Measurements from ENCODE around the gene SLK. TPM values are rescaled to one million over a fixed set of nuclear protein-coding genes. Genes with fewer than 3 reads are reported as not detected.

The SLK gene
- total and polyA plus RNA-seq, 2 of the 13 experiments (the other 11 are each of a cell fraction or from before 2014, with no cell fraction given), result 3.4 to 22.8 TPM

DNA sequence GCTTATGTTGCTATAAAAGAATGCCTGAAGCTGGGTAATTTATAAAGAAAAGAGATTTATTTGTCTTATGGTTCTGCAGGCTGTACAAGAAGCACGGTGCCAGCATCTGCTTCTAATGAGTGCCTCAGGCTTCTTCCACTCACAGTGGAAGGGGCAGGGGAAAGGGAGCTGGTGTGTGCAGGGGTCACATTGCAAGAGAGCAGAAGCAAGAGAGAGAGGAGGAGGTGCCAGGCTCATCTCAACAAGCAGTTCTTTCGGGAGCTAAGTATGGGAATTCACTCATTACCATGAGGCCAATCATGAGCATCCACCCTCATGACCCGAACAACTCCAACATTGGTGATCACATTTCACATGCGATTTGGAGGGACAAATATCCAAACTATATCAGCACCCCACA is 17.2 kb upstream of the SLK start (continued):
- TF ChIP-seq ZNF788 (CRISPR knock-in tag; IDR thresholded peaks at IDR 0.05; ENCODE audit: borderline replicate concordance), result no peak
- no peak for TF ChIP-seq ZFP36L2 (CRISPR knock-in tag; IDR thresholded peaks at IDR 0.05)
- TF ChIP-seq NCOA2 (CRISPR knock-in tag; IDR thresholded peaks at IDR 0.05), result no peak
- no peak for TF ChIP-seq NPAS2 (CRISPR knock-in tag; IDR thresholded peaks at IDR 0.05; ENCODE audit: borderline replicate concordance)

DNA sequence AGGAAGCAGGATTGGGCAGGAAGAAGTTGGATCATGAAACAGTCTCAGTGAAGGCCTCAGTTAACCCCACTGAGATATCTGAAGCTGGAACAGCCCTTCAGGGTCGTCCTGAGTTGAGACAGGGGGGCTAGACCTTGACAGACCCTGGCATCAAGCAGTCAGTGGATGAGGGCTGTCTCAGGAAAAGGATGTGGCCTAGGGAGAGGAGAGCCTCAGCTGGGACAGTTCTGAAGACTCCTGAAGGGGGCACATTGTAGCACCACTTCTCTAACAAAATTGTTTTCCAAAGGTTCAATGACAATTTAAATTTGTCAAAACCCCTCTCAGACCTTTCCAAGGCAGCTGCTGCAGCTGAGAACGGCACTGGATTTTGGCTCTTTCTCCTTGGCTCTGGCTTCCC is 15.8 kb upstream of the SLK start:
- no peak overlapping the region for H2AFZ ChIP-seq (ENCODE audit: low read length)
- ChIA-PET CTCF (ENCODE audit: low intra/inter-chr PET ratio, low total read pairs) (no interaction called here), POLR2A (no interaction called here)
- no TSS peak for BruUV-seq (replicated peaks)
- FAIRE-seq (no peak), ATAC-seq (no peak), DNase-seq (ENCODE audit: low spot score) (no peak)
- intact Hi-C loops (cut with micrococcal nuclease; ENCODE audit: unreplicated experiment), result no loop called here
- no peak overlapping the region for H3K9ac ChIP-seq (ENCODE audit: insufficient read depth, low read depth, low read length)
- no peaks in the 10 kb centered on the region for H3K4me1 ChIP-seq (ENCODE audit: insufficient read depth, low read length)
- H3K9me3 ChIP-seq (ENCODE audit: low read length), result no peaks in the 10 kb centered on the region
- H3K4me2 ChIP-seq (ENCODE audit: low read depth, low read length), result no peak overlapping the region
- no peaks in the 10 kb centered on the region for H4K20me1 ChIP-seq (ENCODE audit: insufficient read depth, low read length)
- 42% methylated on average over 2 of the region's 2 CpGs for WGBS (ENCODE audit: low lambda C conversion rate)
- no peak overlapping the region for H3K4me3 ChIP-seq (replicated peaks in 1 of 3; ENCODE audit: insufficient read depth in 1 of 3, low read depth in 2 of 3, low read length in 3 of 3)
- H3K27ac ChIP-seq (ENCODE audit: extremely low read length, insufficient read depth, low read length), result no peak overlapping the region
- no peaks in the 10 kb centered on the region for H3K36me3 ChIP-seq (replicated peaks in 1 of 2; ENCODE audit: control insufficient read depth in 1 of 2, insufficient read depth in 2 of 2, low read length in 2 of 2)
- H3K27me3 ChIP-seq (ENCODE audit: control insufficient read depth in 1 of 2, insufficient read depth in 2 of 2, low read length in 2 of 2), result peaks cover 0 to 14% of the 10 kb centered on the region in 2 experiments; a peak in 1 of 5 replicates
- no peak for TF ChIP-seq ZNF605 (CRISPR knock-in tag; IDR thresholded peaks at IDR 0.05)
- TF ChIP-seq E2F2 (CRISPR knock-in tag; IDR thresholded peaks at IDR 0.05; ENCODE audit: borderline replicate concordance), result no peak
- no peak for TF ChIP-seq ZNF343 (CRISPR knock-in tag; IDR thresholded peaks at IDR 0.05)
- no peak for TF ChIP-seq RAD51 (IDR thresholded peaks at IDR 0.05; ENCODE audit: borderline replicate concordance)
- TF ChIP-seq CHCHD3 (CRISPR knock-in tag; IDR thresholded peaks at IDR 0.05), result no peak
- no peak for TF ChIP-seq ZNF850 (CRISPR knock-in tag; conservative IDR thresholded peaks at IDR 0.05)
- TF ChIP-seq ZNF773 (CRISPR knock-in tag; IDR thresholded peaks at IDR 0.05; ENCODE audit: borderline replicate concordance), result no peak
- TF ChIP-seq ZNF629 (CRISPR knock-in tag; conservative IDR thresholded peaks at IDR 0.05), result no peak
- TF ChIP-seq ZNF180 (CRISPR knock-in tag; IDR thresholded peaks at IDR 0.05; ENCODE audit: borderline replicate concordance, low read depth), result no peak
- TF ChIP-seq JARID2 (CRISPR knock-in tag; IDR thresholded peaks at IDR 0.05; ENCODE audit: insufficient replicate concordance), result no peak
- TF ChIP-seq ZNF124 (CRISPR knock-in tag; IDR thresholded peaks at IDR 0.05), result no peak
- TF ChIP-seq POLR2G (IDR thresholded peaks at IDR 0.05; ENCODE audit: low read depth, low read length), result no peak
- no peak for TF ChIP-seq YEATS4 (CRISPR knock-in tag; IDR thresholded peaks at IDR 0.05; ENCODE audit: borderline replicate concordance)
- TF ChIP-seq ZNF564 (CRISPR knock-in tag; IDR thresholded peaks at IDR 0.05), result no peak
- no peak for TF ChIP-seq ZBTB8A (CRISPR knock-in tag; IDR thresholded peaks at IDR 0.05; ENCODE audit: borderline replicate concordance, low read depth)
- in situ Hi-C loops (cut with HindIII; ENCODE audit: extremely low pct_ligation_motif_present, low pct_unique_long_range_greater_than_20kb), result no loop called here
- H3K79me2 ChIP-seq (ENCODE audit: insufficient read depth, low read length), result no peaks in the 10 kb centered on the region

Data from HepG2 (cell line).